Glutamatergic neuron (in vitro differentiated cells): Measurements from ENCODE around the gene BZW2. TPM values are rescaled to one million over a fixed set of nuclear protein-coding genes. Genes with fewer than 3 reads are reported as not detected.

ENCODE experiments used
- DNase-seq: peaks from one replicate; pipeline ENCODE4 v3.0.0; 2022
- H3K27ac Mint-ChIP-seq: one replicate; pipeline ENCODE4 v1.8.0; 2020; ENCODE audit warnings: mild to moderate bottlenecking, mixed read lengths, inconsistent platforms; ENCODE audit not compliant: unreplicated experiment
- H3K27me3 Mint-ChIP-seq: one replicate; pipeline ENCODE4 v1.8.0; 2020; ENCODE audit warnings: mild to moderate bottlenecking, moderate library complexity, mixed read lengths, inconsistent platforms; ENCODE audit not compliant: unreplicated experiment
- H3K36me3 Mint-ChIP-seq: one replicate; pipeline ENCODE4 v1.8.0; 2020; ENCODE audit warnings: mild to moderate bottlenecking, mixed read lengths, inconsistent platforms; ENCODE audit not compliant: unreplicated experiment
- H3K4me1 Mint-ChIP-seq: one replicate; pipeline ENCODE4 v1.8.0; 2020; ENCODE audit warnings: mild to moderate bottlenecking, low read depth, mixed read lengths, inconsistent platforms; ENCODE audit not compliant: unreplicated experiment
- H3K4me3 Mint-ChIP-seq: one replicate; pipeline ENCODE4 v1.8.0; 2020; ENCODE audit warnings: mild to moderate bottlenecking, mixed read lengths, inconsistent platforms; ENCODE audit not compliant: unreplicated experiment
- H3K9me3 Mint-ChIP-seq: one replicate; pipeline ENCODE4 v1.8.0; 2020; ENCODE audit warnings: mild to moderate bottlenecking, moderate library complexity, mixed read lengths, inconsistent platforms; ENCODE audit not compliant: unreplicated experiment
- CTCF ChIP-seq: fragments of 200-600 bp; sonication (generic); IDR thresholded peaks from one replicate; pipeline ENCODE4 v1.5.0; 2021; ENCODE audit not compliant: partially characterized antibody, unreplicated experiment
- total RNA-seq: library from RNA; stranded (reverse); fragmentation: NEBNext Ultra II Directional; extraction: Animal tissue kit (Norgen Biotek cat#: 25700); gene quantifications from one replicate; pipeline ENCODE4 v1.2.1, GENCODE V29; 2021; ENCODE audit not compliant: unreplicated experiment

The BZW2 gene
- total RNA-seq, 1 donor from 2014 or later = 86.7 TPM

DNA sequence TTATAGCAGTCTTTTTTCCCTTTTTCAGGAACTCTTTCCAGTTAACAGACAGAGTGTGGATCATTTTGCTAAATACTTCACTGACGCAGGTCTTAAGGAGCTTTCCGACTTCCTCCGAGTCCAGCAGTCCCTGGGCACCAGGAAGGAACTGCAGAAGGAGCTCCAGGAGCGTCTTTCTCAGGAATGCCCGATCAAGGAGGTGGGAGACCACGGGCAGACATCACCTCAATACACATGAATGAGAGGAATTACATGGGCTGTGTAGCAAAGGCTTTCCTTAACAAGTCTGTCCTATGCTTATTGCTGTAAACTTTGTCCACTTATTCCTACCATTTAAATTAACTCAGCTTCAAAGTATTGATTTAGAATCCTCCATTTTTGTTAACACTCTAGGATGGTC is 48.8 kb downstream of the BZW2 start:
- H3K36me3 Mint-ChIP-seq = no peaks in the 10 kb centered on the region
- H3K27me3 Mint-ChIP-seq = no peaks in the 10 kb centered on the region

DNA sequence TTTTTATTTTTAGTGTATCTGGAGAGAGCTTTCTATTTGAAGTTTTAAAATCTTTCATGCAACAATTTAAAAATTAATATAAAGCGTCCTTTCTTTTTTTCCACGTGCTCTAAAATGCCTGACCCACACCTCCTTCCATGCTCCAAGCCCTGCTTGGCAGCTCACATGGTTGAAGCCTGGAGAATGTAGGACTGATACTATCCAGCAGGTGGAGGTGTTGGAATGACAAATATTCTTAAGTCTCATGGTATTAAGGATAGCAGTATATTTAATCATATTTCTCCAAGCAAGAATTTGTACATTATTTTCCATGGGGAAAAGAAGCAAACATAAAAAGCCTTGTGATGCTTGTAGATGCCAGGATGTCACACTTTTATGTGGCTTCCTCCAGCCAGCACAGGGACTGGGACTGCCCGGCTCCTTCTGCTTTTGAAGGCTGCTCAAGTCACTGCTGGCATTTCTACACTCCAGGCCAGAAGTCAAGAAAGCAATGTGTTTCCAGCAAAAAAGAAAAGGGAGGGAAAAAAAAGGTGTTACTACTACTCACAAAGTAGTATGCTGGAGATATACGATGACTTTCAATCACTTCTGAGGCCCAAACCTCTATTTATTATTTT is 49.7 kb downstream of the BZW2 start:
- H3K27ac Mint-ChIP-seq = no peak overlapping the region
- no peak for DNase-seq
- no peaks in the 10 kb centered on the region for H3K36me3 Mint-ChIP-seq

More for the DNA sequence above, 48.8 kb downstream of the BZW2 start:
- H3K4me1 Mint-ChIP-seq = no peaks in the 10 kb centered on the region
- DNase-seq = no peak
- TF ChIP-seq CTCF = no peak
- no peaks in the 10 kb centered on the region for H3K9me3 Mint-ChIP-seq
- H3K4me3 Mint-ChIP-seq = no peak overlapping the region
- no peak overlapping the region for H3K27ac Mint-ChIP-seq

DNA sequence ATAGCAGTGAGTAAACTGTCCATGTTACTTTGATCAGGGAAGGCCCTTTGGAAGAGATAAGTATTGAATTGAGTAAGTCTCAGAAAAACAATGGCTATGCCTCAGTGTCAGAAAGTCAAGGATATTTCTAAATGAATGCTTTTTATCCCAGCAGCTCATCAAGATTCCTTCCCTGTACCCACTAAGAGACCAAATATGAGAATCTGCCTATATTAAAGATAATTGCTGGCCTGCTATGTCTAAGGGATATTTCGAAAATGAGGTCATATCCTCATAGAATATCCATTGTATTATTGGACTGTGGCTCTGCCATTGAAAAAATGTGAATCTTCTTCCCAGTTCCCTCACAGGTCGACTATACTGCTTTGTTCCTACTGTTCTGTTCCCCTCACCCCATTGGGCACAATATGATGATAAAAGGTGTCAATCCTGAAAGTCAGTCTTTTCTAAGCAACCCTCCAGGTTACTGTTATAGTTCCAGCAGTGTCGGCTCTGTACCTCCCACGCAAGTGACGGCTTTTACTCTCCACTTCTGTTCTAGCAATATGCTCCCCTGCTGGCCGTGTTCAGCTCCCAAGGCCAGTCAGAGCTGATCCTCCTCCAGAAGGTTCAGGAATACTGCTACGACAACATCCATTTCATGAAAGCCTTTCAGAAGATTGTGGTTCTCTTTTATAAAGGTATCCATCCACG is 51.7 kb downstream of the BZW2 start:
- Mint-ChIP-seq H3K9me3 (no peaks in the 10 kb centered on the region), H3K36me3 (no peaks in the 10 kb centered on the region), H3K4me1 (peaks cover 4% of the 10 kb centered on the region)

More for the DNA sequence above, 49.7 kb downstream of the BZW2 start:
- Mint-ChIP-seq H3K9me3 (no peaks in the 10 kb centered on the region), H3K27me3 (no peaks in the 10 kb centered on the region), H3K4me1 (peaks cover 4% of the 10 kb centered on the region), H3K4me3 (no peak overlapping the region)
- peak; percentile 75 for TF ChIP-seq CTCF

DNA sequence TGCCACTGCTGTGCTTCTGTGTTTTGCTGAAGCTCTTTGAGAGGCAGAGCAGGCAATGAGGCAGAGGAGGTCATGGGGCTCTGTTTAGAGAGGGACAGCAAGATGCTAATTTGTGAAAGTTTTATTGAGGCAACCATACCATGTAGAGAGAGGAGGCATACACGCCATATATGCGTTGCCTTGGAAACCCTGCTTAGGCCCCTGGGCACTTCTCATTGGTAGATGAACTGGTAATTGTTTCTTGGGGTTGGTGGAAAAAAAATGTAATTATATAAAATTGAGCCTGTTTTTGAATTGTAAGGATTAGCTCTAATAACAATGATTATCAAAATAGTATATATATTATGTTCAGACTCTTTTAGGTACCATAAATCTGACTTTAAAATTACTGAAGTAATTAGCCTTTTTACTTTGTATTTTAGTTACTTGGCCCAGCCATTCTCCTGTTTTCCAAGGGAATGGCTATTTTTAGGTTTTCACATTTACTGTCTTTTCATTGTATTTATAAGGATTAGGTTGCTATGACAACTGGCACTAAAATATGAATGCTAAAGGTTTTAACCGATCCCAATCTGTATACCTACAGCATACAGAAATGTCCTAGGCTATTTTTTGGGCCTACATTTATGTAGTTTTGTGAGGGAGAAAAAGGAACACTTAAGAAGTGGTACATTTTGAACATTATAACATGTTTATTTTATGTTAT is 52.4 kb downstream of the BZW2 start:
- Mint-ChIP-seq H3K27me3 (no peaks in the 10 kb centered on the region), H3K4me1 (peaks cover 4% of the 10 kb centered on the region), H3K9me3 (no peaks in the 10 kb centered on the region), H3K36me3 (no peaks in the 10 kb centered on the region), H3K27ac (no peak overlapping the region), H3K4me3 (no peak overlapping the region)
- no peak for TF ChIP-seq CTCF
- no peak for DNase-seq

More for the DNA sequence above, 51.7 kb downstream of the BZW2 start:
- TF ChIP-seq CTCF = no peak
- H3K4me3 Mint-ChIP-seq = no peak overlapping the region
- DNase-seq = no peak
- no peaks in the 10 kb centered on the region for H3K27me3 Mint-ChIP-seq
- no peak overlapping the region for H3K27ac Mint-ChIP-seq

DNA sequence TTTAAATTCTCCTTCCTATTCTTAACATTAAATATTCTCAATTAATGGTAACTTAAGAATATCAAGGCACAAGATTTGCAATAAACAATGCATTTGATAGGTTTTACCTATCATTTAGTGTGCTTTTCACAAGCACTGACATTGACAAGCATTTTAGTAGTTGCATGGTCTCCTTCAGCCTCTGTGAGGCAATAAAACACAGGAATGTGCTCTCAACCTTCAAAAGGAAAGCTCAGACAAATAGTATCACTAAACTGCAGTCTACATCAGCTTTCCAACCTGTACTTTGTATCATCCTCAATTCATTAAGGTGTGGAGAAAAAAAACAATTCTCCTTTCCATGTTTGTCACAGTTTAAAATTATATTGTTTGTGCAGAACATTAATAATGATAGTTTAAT is 56.5 kb downstream of the BZW2 start:
- no peak for TF ChIP-seq CTCF
- Mint-ChIP-seq H3K4me3 (no peak overlapping the region), H3K9me3 (no peaks in the 10 kb centered on the region), H3K27me3 (no peaks in the 10 kb centered on the region), H3K36me3 (no peaks in the 10 kb centered on the region), H3K27ac (no peak overlapping the region), H3K4me1 (peaks cover 4% of the 10 kb centered on the region)
- no peak for DNase-seq
